Left lobe of liver (tissue), 2 donors: ENCODE measurements around the gene WDFY3. TPM values are rescaled to one million over a fixed set of nuclear protein-coding genes. Genes with fewer than 3 reads are reported as not detected.
A peak's percentile ranks its signal among the peaks of the same experiment; 100 is the strongest.
"Not testable (repeated sequence)": the region's sequence is repeated elsewhere in the genome, so short reads cannot be mapped to it uniquely, and the experiment has no call there.

Experiments
- ATAC-seq: fragments of 200-7000 bp; cut with Tn5 transposase; one replicate; pipeline ENCODE4 v1.9.1; 2020; ENCODE audit warnings: mild to moderate bottlenecking, moderate library complexity
- DNase-seq: peaks from one replicate; pipeline ENCODE4 v3.0.0-alpha.2; 2020; ENCODE audit warnings: low spot score
- total RNA-seq: library from RNA; stranded (reverse); gene quantifications from one replicate; pipeline ENCODE4 v1.2.1, GENCODE V29; 2021
- donor health status: DM: no; HTN: no; CAD: no; lungs with moderate emphysema.
- donor health status: DM: no; HTN: yes; CAD: no.

Gene WDFY3
- total RNA-seq, 1 donor from 2014 or later = 27.0 TPM

DNA sequence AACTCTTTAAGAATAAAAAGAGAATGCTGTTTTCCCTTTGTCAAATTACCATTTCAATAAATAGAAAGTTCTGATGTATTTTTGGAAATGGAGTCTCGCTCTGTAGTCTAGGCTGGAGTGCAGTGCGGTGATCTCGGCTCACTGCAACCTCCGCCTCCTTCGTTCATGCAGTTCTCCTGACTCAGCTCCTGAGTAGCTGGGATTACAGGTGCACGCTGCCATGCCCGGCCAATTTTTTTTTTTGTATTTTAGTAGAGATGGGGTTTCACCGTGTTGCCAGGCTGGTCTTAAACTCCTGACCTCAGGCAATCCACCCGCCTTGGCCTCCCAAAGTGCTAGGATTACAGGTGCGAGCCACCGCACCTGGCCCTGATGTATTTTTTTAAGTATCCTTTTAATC is 159.9 kb downstream of the WDFY3 start:
- not testable (repeated sequence) for ATAC-seq, DNase-seq

DNA sequence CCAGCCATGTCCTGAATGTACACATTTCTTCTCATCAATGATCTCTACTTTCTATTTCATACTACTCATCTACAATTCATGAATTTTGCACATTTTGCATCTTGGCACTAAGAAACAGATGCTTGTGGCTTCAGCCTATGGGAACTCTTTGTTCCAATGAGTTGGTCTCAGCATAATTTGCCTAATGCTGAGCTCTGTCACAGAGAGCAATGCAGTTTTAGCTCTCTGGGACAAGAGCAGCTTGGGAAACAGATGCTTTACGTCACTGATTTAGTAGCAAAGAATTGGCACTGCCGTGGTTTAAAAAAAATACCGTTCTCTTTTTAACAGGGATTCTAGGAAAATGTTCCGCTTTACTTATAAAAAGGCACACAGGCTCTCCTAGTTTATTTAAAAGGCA is 162.4 kb downstream of the WDFY3 start:
- no peak for ATAC-seq

DNA sequence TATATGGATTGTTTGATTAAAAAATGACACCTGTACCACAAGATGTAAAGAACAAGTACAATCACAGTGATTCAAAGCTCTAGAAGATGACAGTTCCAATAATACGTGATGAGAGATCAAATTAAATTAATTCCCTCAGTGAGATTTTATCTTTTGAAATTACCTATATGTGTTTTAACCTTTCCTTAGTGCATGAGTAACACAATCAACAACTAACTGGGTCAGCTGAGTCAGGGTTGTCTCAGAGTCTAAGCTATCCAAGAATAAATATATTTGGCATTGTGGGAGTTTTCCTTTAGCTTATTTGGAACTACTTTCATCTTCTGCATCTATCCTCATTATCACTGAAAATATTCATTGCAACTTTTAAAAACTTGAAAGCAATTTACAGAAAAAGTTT is 162.8 kb downstream of the WDFY3 start:
- ATAC-seq (no peak), DNase-seq (no peak)

More for the DNA sequence above, 162.4 kb downstream of the WDFY3 start:
- no peak for DNase-seq

DNA sequence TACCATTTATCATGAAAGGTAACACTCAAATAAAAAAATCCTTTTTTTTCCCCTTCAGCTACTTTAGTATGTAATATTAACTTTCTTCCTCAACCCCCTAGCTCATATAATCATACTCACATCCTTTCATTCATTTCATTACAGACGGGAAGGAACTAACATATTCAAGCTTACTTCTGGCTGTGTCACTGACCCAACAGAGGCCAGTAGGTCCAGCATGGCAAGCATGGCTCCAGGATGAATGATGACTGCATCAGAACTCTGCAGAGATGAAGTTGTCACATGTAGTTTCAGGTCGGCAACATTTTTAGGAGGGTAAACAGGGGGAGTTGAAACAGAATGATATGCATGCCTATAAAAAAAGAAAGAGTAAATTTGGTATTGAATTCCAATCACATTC is 163.4 kb downstream of the WDFY3 start:
- DNase-seq (no peak), ATAC-seq (no peak)

DNA sequence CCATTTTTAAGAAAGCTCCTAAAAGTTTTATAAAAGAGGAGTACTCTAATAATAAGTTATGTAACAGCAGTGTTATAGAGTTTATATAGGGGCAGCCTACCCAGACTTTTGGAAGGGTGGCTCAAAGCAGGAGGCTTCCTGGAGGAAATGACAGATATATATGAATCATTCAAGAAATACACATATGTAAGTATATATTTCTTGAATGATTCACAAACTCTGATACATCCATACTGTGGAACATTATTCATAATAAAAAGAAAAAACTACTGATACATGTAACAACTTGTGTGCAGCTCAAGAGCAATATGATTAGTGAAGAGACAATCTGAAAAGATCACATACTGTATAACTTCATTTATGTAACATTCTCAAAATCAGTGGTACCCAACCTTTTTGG is 166.2 kb downstream of the WDFY3 start:
- DNase-seq (no peak), ATAC-seq (no peak)

DNA sequence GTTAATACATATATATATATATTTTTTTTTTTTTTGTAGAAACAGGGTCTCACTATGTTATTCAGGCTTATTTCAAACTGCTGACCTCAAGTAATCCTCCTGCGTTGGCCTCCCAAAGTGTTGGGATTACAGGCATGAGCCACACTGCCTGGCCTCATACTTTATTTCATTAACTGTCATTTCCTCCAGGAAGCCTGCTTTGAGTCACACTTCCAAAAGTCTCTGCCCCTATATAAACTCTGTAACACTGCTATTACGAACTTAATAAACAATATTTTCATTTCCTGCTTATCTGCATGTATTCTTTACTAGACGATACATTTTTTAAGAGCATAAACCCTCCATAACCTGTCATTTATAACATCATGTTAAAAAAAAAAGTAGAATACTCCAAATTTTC is 167.2 kb downstream of the WDFY3 start:
- ATAC-seq = no peak
- no peak for DNase-seq

DNA sequence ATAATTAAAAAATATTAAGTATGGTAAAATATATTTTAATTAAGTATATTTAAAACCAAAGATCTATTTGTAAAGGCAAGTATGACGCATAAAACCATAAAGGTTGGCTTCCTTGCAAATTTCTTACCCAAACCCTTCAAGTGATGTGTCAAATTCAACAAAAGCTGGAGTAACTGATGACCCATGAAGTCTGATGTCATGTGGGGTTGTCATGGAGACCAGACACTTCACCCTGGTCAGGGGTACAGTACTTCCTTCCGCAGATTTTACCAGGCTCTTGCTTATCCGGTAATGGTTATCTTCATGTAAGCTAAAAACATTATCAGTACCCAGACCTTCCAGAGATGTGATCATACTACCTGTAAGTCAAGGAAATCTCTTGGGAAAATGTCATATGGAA is 170.1 kb downstream of the WDFY3 start:
- DNase-seq (no peak), ATAC-seq (no peak)

DNA sequence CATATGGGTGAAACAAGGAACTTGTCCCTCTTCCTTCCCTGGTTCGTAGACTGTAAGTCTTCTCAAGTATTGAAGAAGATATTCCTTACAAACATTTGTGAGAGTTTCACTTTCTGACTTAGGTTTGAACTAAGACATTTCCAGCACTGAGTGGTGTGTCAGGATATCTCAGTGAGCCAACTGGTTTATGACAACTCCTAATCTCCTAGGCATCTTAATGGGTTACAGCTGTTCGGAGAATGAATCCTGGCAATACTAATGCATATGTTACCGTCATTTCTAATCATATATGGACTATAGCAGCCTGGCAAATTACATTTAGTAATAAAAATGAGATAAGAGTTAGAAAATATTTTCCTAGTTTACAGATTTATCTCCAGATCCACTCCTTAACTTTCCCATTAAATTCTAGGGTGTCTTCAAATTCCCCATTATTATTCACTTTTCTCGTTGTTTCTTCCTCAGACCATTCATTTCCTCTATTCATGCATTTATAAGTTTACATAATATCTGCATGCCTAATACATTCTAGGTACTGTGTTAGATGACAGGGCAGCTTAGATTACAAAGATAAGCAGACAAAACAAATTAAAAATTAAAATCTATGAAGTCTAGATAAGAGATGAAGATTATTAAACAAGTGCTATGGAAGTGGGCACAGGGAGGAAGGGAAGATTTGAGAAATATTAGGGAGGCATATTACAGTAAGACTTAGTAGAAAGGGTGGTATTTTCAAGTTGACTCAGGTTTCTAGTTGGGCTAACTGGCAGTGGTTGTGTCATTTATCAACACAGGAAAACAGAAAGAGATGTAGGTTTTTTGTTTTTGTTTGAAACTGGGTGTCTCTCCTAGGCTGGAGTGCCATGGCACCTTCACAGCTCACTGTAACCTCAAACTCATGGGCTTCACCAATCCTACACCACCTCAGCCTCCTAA is 173.9 kb downstream of the WDFY3 start:
- DNase-seq (no peak), ATAC-seq (no peak)

DNA sequence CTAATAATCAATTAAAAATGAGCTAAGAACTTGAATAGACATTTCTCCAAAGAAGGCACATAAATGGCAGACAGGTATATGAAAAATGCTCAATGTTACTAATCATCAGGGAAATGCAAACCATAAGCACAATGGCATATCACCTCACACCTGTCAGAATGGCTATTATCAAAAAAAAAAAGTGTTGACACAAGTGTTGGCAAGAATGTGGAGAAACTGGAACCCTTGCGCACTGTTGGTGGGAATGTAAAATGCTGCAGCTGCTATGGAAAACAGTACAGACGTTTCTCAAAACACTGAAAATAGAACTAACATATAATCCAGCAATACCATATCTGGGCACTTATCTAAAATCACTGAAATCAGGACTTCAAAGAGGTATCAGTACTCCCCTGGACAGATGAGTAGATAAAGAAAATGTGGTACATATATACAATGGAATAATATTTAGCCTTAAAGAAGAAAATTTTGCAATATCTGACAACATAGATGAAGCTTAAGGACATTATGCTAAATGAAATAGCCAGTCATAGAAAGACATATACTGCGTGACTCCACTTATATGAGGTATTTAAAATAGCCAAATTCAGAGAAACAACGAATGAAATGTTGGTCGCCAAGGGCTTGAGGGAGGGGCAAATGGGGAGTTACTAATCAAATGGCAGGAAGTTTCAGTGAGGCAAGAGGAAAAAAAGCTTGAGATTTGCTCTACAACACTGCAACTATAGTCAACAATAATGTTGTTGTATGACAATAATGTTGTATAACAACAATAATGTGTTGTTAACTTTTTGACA is 175.5 kb downstream of the WDFY3 start:
- DNase-seq (no peak), ATAC-seq (no peak)

DNA sequence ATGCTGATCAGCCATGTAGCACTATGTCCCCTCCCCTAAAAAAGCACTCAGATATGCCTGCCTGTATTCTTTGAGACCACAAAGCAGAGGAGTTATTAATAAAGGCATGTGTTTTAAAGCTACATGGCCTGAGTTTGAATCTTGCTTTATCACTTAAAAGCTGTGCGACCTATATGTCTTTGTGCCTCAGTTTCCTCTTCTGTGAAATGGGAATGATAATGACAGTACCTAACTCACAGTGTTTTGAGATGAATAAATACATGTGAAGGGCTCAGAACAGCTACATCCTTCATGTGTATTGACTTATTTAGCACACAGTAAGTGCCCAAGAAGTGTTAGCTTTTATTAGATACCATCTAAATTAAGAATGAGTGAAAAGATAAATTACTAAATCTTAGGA is 180.0 kb downstream of the WDFY3 start:
- ATAC-seq (no peak), DNase-seq (no peak)

DNA sequence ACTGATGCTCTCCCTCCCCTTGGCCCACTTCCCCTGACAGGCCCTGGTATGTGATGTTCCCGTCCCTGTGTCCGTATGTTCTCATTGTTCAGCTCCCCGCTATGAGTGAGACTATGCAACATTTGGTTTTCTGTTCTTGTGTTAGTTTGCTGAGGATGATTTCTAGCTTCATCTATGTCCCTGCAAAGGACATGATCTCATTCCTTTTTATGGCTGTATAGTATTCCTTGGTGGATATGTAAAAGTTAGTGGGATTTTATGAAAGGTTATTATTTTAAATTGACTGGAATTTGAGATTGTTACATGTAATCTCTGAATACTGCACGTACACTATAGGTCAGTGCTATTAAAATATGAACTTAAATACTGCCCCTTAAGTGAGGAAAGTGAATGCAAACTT is 184.0 kb downstream of the WDFY3 start:
- DNase-seq = no peak
- no peak for ATAC-seq

DNA sequence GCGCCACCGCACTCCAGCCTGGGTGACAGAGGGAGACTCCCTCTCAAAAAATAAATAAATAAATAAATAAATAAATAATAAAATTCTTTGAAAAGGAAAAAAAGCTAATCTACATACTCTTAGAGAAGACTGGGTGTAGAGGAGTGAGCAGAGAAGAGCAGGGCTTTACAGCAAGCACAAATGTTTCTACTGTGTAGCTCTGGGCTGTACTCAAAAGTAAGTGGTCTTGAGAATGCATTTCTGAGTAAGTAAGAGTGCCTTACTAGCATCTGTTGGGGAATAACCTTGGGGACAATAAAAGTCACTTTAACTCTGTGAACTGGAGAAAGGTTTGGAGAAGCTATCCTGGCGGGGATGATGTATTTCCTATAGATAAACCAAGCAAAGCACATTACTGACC is 185.8 kb downstream of the WDFY3 start:
- ATAC-seq (no peak), DNase-seq (no peak)

DNA sequence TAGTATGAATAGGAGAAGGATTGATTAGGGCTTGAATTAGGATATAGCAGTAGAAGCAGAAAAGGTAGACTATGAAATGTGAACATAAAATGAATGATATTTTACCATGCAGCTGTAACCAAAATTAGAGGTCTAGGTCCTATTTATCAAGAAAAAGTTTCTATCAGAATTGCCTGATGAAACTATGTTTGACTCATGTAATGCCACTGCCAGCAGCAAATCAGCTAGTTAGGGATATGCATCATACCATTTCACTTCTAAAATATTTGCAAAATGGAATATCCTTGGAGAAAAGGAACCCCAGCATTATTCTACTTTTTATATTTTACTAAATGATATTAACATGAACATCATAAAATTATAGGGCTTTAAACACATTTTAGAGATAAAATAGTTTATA is 188.4 kb downstream of the WDFY3 start:
- no peak for ATAC-seq

DNA sequence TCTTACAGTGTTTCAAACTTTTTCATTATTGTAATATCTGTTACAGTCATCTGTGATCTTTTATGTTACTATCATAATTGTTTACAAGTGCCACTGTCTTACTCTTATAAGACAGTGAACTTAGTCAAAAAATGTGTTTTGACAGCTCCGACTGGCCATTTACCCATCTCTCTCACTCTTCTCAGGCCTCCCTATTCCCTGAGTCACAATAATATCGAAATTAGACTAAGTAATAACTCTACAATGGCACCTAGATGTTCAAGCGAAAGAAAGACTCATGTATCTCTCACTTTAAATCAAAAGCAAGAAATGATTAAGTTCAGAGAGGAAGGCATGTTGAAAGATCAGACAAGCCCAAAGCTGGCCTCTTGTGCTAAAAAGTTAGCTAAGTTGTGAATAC is 199.3 kb downstream of the WDFY3 start:
- ATAC-seq = no peak

More for the DNA sequence above, 188.4 kb downstream of the WDFY3 start:
- no peak for DNase-seq

DNA sequence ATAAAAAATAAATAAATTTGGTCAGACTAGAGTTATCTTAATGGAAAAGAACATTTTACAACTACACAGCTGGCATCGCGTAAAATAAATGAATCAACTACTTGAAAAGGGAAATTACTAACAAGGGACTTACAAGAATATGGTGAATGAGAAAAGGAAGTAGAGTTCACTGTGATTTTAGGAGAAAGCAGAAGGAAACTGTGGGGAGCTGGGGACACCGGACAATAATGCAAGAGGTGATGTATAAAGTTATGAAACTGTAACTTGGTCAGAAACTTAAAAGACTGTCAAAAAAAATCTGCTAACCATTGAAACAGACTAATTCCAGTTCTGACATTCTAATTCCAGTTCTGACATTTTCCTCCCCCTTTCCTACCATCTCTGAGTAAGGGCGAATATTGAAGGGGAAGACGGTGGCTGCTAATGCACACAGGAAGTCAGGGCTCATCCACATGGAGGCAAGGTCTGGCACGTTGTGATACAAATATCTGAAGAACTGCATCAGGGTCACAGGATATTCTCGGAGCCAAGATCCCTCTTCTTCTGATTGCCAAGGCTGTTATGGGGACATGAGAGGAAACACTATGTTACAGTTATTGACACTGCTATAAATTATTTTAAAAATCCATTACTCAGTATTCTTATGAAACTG is 213.0 kb downstream of the WDFY3 start:
- ATAC-seq (no peak), DNase-seq (no peak)

More for the DNA sequence above, 199.3 kb downstream of the WDFY3 start:
- no peak for DNase-seq

DNA sequence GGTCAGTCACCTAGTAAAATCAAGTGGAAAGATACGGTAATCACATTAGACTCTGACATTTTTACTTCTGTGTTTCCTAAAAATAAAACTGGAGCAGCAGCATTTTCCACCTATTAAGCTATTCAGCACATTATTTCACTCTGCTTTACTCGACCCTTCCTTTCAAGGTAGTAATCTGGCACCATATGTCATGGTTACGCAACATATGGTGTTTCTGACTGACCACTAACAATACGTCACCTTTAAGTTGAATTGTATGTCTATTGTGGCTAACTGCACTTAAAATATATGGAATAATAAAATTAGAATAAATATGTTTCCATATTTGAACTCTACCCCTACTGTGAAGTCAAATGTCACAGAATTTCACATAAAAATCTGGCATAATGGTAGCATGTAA is 214.8 kb downstream of the WDFY3 start:
- DNase-seq (no peak), ATAC-seq (no peak)

DNA sequence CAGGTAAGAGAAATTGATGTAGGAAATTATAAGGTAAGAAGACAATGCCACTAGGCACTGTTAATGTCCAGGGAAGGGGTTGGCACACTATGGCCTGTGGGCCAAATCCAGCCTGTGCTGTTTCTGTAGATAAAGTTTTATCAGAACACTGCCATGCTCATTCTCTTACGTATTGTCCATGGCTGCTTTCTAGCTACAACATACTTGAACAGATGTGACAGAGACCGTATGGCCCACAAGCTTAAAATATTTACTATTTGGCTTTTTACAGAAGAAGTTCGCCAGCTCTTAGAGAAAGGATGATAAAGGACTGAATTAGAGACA is 215.6 kb downstream of the WDFY3 start:
- ATAC-seq (no peak), DNase-seq (no peak)

DNA sequence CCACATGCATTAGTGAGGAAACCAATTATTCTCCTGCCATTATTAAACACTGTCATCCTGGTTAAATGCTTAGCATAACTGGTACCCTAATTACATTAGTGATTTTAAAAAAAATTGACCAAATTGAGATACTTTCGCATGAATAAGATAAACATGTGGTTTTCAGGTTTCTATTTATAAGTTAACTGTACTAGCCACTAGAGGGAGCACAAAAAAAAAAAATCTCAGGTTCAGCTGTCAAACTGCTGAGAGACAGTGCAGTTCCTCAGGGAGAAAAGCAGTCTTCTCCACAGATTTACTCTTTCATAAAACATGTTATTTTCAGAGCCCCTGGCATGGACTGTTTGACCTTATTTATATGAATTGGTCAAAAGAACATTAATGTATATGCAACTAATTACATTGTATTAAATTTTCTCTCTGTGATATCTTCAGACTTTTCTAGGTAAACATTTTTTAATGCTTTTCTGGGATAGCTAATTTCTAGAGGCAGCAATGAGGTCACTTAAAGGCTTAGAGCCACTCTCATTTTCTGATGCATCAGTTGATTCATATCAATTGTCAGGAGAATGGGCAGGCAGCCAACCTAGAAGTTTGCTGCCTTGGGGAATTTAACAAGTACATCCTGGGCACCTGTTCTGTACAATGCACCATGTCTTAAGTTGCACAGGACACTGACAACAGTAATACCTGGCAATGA is 216.1 kb downstream of the WDFY3 start:
- ATAC-seq = peak; percentile 93
- no peak for DNase-seq

DNA sequence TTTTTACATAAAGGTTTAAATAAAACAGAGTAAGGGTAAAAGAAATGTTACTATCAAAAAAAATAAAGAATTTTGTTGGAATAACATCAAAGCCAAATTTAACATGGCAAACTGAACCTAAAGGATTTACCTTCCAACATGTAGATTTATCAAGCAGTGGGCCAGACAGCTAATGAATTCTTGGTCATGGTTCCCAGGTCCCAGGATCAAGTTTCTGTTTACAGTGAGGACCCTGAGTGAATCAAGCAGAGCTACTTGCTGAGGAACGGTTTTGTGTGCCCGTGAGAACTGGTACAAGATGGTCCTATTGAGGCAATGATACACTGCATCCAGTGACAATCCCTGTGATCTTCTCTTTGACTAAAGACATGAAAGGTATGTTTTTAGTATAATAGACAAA is 226.4 kb downstream of the WDFY3 start:
- DNase-seq (no peak), ATAC-seq (no peak)

DNA sequence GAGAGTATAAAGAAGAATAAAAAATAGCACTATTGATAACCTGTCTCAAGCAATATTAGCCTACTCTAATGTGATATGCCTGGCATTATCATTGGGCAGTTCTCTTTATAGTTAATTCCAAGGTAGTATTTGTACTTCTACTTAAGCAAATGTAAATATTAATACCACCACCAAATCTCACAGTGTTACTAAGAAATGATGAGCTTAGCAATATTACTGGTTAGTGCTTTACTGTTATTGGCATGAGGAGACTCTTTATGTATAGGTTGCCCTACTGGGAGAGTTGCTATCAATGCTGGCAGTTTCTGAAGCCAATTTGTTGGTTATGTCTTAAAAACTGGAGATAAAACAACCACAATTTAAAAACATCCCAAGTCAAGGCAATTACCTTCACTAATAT is 227.9 kb downstream of the WDFY3 start:
- DNase-seq (no peak), ATAC-seq (no peak)

DNA sequence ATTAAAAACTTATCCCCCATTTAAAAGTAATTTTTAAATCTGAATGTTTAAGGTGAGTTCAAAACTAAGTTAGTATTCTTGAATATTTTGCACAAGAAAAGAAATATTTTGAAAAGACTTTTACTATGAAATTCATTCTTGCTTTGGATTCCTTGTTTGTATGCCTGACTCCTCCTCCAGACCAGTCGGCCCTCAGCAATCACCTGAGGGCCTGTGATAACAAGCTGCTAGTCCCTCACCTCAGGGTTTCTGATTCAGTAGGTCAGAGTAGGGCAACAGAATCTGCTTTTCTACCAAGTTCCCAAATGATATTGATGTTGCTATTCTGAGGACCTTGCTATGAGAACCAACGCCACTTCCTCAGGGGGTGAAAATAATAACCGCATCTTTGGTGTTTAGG is 228.8 kb downstream of the WDFY3 start:
- DNase-seq (no peak), ATAC-seq (no peak)
